ENCODE measurements around the gene CELSR2. TPM values are rescaled to one million over a fixed set of nuclear protein-coding genes. Genes with fewer than 3 reads are reported as not detected.

The CELSR2 gene
- polyA plus RNA-seq, 3 donors: 0.03 to 0.97 (median 0.04) TPM

- Histone ChIP-seq H3K79me2 (ENCODE audit: insufficient read depth, low read length) (peaks cover 31% of the 10 kb centered on the region), H4K20me1 (ENCODE audit: insufficient read depth, low read length) (no peaks in the 10 kb centered on the region), H2AFZ (ENCODE audit: insufficient read depth, low read depth, low read length, poor library complexity, severe bottlenecking) (no peak overlapping the region), H3K36me3 (replicated peaks in 1 of 2; ENCODE audit: control insufficient read depth in 1 of 2, insufficient read depth in 2 of 2, low read length in 2 of 2) (peaks cover 7 to 25% of the 10 kb centered on the region in 2 donors), H3K27ac (ENCODE audit: low read depth in 1 of 2, low read length in 2 of 2) (peak overlapping the region in 1 of 2 donors; percentile 82), H3K27me3 (ENCODE audit: control insufficient read depth in 2 of 2, insufficient read depth in 2 of 2, low read length in 2 of 2) (no peaks in the 10 kb centered on the region), H3K4me3 (replicated peaks in 1 of 3; ENCODE audit: low read depth in 2 of 3, low read length in 3 of 3) (peak overlapping the region in 1 of 3 experiments; percentile 87), H3K4me2 (replicated peaks; ENCODE audit: extremely low read depth, low read length, poor library complexity, severe bottlenecking) (peak overlapping the region; percentile 81), H3K9me3 (replicated peaks in 1 of 2; ENCODE audit: control insufficient read depth in 1 of 2, insufficient read depth in 1 of 2, low read length in 2 of 2) (no peaks in the 10 kb centered on the region), H3K9ac (ENCODE audit: insufficient read depth, low read length, poor library complexity, severe bottlenecking) (no peak overlapping the region), H3K4me1 (ENCODE audit: control insufficient read depth in 1 of 2, insufficient read depth in 2 of 2, low read length in 2 of 2) (peaks cover 44 to 46% of the 10 kb centered on the region in 2 donors)
- Mint-ChIP-seq H3K36me3 (peaks cover 14 to 22% of the 10 kb centered on the region in 2 donors), H3K27me3 (ENCODE audit: low read depth in 3 of 3) (no peaks in the 10 kb centered on the region), H3K4me1 (peaks cover 49% of the 10 kb centered on the region), H3K27ac (peak overlapping the region in 4 of 7 donors; percentile 3 to 97 (median 90)), H3K4me3 (no peak overlapping the region), H3K9me3 (peaks cover 0 to 2% (median 0%) of the 10 kb centered on the region in 7 donors)
- no peak for TF ChIP-seq CTCF (IDR thresholded peaks at IDR 0.05)
- 100% methylated on average over 4 of the region's 12 CpGs for WGBS (ENCODE audit: insufficient coverage)
- intact Hi-C loops (cut with micrococcal nuclease): no loop called here
- no peak for DNase-seq
Measured at GRCh38 chr1:109280862-109281261, 31.5 kb downstream of the CELSR2 start.

GRCh38 chr1:109281680-109282496 is 32.5 kb downstream of the CELSR2 start:
- Mint-ChIP-seq H3K27me3 (ENCODE audit: low read depth in 3 of 3) (no peaks in the 10 kb centered on the region), H3K27ac (peak overlapping the region; percentile 87 to 97 (median 92)), H3K9me3 (peaks cover 0 to 2% (median 0%) of the 10 kb centered on the region in 7 donors), H3K36me3 (peaks cover 14 to 17% of the 10 kb centered on the region in 2 donors), H3K4me1 (peaks cover 49% of the 10 kb centered on the region), H3K4me3 (peak overlapping the region; percentile 97 to 100)
- Histone ChIP-seq H3K79me2 (ENCODE audit: insufficient read depth, low read length) (peaks cover 31% of the 10 kb centered on the region), H3K27ac (ENCODE audit: low read depth in 1 of 2, low read length in 2 of 2) (peak overlapping the region; percentile 82 to 85), H3K36me3 (replicated peaks in 1 of 2; ENCODE audit: control insufficient read depth in 1 of 2, insufficient read depth in 2 of 2, low read length in 2 of 2) (peaks cover 7 to 25% of the 10 kb centered on the region in 2 donors), H3K4me2 (replicated peaks; ENCODE audit: extremely low read depth, low read length, poor library complexity, severe bottlenecking) (peak overlapping the region; percentile 81), H3K9me3 (replicated peaks in 1 of 2; ENCODE audit: control insufficient read depth in 1 of 2, insufficient read depth in 1 of 2, low read length in 2 of 2) (no peaks in the 10 kb centered on the region), H2AFZ (ENCODE audit: insufficient read depth, low read depth, low read length, poor library complexity, severe bottlenecking) (peak overlapping the region; percentile 94), H3K4me1 (ENCODE audit: control insufficient read depth in 1 of 2, insufficient read depth in 2 of 2, low read length in 2 of 2) (peaks cover 44 to 46% of the 10 kb centered on the region in 2 donors), H3K9ac (ENCODE audit: insufficient read depth, low read length, poor library complexity, severe bottlenecking) (peak overlapping the region; percentile 59), H4K20me1 (ENCODE audit: insufficient read depth, low read length) (no peaks in the 10 kb centered on the region), H3K4me3 (replicated peaks in 1 of 3; ENCODE audit: low read depth in 2 of 3, low read length in 3 of 3) (peak overlapping the region; percentile 61 to 87 (median 77)), H3K27me3 (ENCODE audit: control insufficient read depth in 2 of 2, insufficient read depth in 2 of 2, low read length in 2 of 2) (no peaks in the 10 kb centered on the region)
- TF ChIP-seq CTCF (IDR thresholded peaks at IDR 0.05): no peak
- WGBS (ENCODE audit: insufficient coverage): 63% methylated on average over 22 of the region's 28 CpGs
- intact Hi-C loops (cut with micrococcal nuclease): loop anchor here in 1 of 2 donors (2.0 kb wide), 1 partner anchor 115 kb away; the partner anchor contains the start of gene SORT1
- peak; percentile 50 to 75 (median 74) for DNase-seq

All from CD14-positive monocyte (primary cell).